Stimulated activated CD8-positive, alpha-beta memory T cell treated with anti-CD3 and anti-CD28 coated beads, Interleukin-7, amount 100 ng/mL, for 48 hours (primary cell): Measurements from ENCODE around the gene PDZD7.

Experiments used
- DNase-seq, 2 donors: peaks; one replicate each; pipeline ENCODE4 v3.0.0-alpha.2; 2020; ENCODE audit warnings: low read depth in 1 of 2; ENCODE audit errors: extremely low read depth in 1 of 2

The PDZD7 gene

DNA sequence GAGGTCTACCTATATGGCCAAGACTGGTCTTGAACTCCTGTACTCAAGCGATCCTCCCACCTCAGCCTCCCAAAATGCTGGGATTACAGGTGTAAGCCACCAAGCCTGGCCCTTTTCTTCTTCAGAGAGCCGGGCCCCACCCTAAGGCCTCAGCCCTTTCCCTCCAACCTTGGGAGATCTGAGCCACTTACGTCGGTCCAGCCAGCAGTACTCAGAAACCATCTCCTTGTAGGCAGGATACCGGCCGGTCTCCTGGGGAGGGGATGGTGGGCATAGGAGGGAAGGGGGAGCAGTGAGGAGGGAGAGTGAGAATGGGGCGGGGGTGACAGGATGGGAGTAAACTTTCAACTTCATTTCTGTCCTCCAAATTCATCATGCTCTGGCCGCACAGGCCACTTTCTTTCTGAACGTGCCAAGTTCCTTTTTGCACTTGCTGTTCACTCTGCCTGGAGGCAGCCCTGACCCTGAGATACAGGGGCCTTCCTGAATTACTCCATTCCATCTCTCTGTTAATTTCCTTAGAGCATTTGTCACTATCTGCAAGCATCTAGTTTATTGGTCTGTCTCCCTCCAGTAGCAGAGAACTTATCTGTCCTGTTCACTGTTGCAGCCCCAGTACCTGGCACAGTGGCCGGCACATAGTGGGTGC, 10.4 kb downstream of the PDZD7 start:
- DNase-seq, result no peak

DNA sequence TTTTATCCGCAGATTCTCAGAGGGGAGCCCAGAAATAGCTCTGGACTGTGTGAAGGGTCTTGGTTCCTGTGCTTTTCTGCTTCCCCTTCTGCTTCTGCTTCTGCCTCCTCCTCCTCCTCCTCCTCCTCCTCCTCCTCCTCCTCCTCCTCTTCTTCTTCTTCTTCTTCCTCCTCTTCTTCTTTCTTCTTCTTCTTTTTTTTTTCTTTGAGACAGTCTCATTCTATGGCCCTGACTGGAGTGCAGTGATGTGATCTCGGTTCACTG, 11.6 kb downstream of the PDZD7 start:
- DNase-seq, result no peak

DNA sequence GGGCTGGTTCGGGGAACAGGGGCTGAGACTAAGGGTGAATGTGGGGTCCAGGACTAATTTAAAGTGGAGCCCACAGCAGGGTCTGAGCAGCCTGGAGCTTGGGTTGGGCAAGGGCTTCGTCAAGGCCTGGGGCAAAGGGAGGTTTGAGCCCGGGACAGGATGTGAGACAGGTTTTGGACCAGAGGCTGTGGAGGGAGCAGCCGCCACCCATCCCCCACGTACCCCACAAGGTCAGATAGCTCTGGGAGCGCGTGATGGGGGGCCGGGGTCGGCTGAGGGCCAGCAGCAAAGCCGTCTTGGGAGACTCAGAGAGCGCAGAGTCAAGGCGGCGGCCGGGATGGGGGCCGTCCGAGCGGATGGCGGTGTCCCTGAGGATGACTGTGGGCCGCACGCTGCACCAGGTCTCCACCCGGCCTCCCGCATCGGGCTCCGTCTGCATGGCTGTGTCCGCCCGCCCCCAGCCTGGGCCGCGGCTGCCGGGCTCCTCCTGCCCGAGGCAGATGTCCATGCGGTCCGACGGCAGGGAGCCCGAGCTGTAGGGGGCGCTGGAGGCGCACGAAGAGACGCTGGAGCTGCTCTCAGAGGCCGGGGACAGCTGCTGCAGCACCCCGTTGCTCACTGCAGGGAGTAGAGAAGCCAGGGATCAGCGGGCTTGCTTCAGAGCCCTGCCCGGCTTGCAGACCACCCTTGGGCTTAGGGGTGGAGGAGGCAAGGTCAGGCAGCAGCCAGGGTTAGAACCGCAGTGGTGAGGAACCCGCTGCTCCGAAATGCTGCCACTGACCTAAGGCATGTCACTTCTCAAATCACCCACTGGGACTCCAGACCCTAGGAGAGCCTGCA, 12.1 kb downstream of the PDZD7 start:
- DNase-seq, result peak; percentile 56 to 67

DNA sequence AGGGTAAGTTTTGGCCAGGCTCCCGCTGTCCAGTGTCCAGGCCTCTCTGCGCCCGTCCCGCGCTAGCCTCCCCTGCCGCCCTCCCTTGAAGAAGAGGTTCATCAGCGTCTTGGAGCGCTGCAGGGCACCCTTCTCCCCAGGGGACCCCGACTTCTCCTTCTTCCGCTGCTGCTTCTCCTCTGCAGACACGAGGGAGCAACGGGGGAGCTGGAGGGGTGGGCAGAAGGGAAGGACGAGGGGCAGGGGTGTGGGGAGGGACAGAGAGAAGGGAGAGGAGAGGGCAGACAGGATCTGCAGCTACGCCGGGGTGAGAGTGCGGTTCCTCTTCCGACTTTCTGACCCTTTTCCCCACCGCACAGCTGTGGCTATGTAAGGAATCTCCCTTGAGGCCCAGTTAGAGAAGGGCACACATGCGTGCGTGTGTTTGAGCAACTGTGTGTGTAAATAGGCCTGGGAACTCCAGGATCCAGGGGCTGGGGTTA, 12.8 kb downstream of the PDZD7 start:
- no peak for DNase-seq

DNA sequence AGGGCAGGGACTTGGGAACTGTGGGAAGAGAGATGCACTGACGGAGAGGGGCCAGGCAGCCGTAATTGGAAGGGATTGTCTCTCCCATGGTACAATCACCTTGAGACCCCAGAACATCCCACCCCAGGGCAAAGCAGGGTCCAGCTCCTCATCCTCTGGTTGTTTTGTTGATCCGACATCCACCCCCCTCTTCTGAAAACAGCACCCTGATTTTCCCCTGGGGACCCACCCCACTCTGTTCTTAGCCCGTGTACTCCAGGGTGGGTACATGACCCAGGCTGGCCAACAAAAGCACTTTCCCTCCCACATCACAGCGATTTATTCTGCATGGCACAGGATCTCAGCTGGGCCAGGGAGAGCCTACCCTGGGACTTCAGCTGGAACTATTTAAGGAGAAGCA, 14.1 kb downstream of the PDZD7 start:
- DNase-seq, result no peak

DNA sequence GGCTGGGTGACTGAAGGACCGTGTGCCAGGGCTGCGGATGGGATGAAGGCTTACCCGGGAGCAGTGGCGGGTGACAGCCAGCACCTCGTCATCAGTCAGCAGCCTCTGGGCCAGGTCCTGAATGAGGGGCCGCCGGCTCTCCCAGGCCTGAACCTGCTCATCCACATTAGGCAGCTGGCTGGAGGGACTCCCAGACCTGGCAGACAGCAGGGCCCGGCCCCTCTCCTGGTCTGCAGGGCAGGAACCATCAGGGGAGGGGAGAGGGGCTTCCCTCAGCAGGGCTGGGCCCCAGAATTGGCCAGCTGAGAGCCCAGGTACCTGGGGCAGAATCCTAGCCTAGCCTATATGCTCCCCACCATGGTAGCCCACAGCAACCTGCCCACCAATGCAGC, 15.4 kb downstream of the PDZD7 start:
- no peak for DNase-seq

DNA sequence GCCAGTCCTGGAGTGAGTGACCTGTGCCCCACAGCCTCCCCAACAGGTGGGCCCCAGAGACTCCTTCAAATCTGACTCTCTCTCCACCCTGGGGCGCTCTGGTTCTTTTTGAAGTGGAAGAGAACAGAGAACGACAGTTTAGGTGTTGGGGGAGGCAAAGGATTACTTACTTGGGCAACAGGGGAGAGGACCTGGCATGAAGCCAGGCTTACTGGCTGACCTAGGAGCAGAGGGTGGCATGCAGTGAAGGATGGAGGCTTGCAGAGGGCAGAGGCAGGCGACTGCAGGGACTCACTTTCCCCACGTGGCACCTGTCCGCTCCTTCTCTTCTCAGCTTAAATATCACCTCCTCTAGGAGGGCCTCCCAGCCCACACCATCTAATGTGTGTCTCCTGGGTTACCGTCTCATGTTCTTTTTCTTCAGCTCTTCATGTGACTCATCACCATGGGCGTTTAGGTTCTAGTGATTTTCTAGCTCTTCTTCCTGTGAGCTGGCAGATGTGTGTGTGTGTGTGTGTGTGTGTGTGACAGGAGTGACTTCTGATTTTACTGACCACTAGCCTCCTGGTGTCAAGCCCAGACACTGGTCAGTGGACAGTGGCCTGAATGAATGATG, 15.9 kb downstream of the PDZD7 start:
- no peak for DNase-seq

DNA sequence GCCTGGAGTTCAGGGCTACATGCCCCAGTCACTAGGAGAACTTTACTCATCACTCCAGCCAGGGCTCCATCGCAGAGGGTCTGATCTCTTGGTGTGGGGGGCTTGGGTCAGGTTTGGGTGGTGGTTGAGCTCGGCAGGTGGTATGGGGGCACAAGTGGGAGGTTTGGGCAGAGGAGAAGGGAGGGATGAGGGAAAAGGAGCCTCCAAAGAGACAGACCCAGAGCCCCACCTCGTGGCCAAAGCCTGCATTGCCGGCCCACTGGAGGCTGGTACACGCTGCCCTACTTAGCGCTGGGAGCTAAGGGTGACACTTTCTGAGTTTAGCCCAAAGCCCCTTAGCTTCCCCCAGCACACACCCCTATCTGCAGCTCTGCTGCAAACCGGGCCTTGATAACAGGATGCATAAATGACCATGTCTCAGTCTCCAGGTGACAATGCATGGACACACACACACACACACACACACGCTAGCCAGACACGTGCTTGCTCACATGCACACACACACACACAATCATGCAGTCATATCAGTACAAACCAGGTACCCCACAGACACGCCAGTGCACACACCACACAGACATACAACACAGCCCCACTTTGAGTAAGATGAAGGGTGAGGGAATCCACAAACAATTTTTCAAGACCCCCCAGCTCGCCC, 16.6 kb downstream of the PDZD7 start:
- peak; percentile 39 to 59 for DNase-seq

DNA sequence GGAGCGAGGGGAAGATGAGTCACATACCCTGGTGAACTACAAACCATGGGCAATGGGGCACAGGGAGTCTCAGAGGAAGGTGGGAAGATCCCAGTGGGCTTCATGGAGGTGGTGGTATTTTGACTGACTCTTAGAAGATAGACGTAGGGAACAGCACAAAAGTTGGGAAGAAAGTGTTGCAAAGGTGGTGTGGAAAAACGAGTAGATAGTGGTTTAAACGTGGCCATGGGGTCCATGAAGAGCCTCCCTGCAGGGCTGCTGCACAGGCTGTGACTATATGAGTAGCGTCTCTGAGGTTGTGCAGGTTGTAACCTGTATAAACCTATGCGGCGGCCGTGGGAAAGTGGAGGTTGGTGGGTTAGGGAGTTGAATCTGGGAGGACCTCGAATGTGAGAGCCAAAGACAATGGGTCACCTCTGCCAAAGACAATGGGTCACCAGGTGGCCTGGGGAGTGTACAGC, 17.5 kb downstream of the PDZD7 start:
- DNase-seq, result no peak

DNA sequence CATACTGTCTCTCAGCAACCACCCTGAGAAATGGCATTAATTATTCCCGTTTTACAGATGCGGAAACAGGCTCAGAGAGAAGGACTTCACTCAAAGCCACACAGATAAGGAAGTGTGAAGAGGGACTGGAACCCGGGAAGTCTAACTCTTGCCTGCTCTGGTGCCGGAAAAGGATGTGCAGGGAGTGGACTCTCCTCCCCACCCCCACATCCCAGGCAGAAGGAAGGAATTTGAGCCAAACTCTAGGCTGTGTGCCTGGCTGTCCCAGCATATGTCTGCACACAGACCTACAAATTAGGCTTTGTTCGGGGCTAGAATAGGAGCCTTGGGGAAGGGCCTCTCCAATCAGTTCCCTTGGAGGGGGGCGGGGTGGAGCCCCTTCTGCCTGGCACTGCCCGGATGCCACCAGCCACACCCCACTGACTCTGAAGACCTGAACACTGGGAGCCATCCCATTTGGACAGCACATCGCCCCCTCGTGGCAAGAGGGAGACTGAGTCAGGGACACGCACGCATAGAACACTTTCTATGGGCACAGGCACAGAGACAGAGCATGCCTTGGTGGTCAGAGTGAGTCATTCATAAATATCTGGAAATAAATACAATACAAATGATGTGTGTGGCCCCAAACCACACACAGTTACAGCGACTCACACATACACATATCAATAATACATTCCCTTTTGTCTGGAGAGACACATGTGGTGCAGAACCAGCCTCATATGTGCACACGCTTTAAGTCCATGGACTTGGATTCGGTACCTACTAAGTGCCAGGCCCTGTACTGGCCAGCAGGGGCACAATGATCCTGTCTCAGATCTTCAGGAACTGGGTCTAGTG, 18.2 kb downstream of the PDZD7 start:
- DNase-seq, result peak; percentile 53 to 75

DNA sequence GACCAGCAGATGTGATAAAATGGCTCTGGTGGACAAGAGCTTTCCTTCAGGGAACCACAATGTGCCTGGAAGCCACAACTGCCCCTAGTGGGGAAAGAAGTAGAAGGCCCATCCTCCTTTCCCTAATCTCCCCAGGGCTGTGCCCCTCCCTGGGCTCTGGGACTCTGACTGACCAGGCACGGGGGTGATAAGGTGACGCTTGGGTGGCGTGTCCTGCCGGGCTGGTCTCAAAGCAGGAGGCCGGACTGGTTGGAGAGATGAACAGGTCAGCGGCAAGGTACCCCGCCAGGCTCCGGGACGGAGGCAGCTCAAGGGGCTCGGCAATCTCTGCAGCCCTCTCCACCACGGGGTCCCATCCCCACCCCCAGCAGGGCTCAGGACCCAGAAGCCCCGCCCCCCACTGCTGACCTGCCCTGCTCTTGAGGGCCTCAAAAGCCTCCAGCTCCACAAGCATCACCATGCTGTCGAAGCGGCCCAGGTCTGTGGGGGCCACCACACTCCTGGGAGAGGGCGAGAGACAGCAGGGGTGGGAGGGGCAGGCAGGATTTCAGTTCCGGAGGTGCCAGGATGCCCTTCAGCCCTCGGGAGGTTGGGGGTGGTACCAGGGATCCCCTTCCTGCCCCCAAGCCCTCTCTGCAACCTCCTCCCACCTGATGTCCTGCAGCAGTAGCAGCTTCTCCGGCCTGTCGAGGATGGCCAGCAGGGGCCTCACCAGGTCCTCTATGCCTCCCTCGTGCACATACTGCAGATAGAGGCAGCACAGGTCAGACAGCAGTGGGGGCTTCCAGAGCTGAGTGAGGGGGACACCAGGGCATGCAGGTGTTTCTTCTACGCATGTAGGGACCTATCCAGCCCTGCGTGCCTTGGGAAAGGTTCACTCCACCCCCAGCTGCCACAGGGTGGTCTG, 19.2 kb downstream of the PDZD7 start:
- DNase-seq, result no peak

DNA sequence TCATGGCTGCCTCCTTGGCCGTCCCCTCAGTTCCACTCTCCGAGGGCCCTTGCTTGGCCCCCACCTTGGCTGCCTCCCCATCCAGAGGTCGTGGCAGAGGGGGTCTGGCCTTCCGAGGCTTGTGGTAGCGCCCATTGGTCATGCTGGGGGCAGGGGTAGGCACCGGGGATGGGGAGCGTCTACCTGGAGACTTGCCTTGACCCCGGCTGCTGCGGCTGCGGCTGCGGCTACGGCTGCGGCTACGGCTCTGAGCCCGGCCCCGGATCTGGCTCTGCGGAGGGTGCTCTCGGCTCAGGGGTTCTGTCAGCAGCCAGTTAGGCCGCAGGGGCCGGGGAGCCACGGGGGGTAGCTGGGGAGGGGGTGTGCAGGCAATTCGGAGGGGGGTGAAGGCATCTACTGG, 20.6 kb downstream of the PDZD7 start:
- no peak for DNase-seq

DNA sequence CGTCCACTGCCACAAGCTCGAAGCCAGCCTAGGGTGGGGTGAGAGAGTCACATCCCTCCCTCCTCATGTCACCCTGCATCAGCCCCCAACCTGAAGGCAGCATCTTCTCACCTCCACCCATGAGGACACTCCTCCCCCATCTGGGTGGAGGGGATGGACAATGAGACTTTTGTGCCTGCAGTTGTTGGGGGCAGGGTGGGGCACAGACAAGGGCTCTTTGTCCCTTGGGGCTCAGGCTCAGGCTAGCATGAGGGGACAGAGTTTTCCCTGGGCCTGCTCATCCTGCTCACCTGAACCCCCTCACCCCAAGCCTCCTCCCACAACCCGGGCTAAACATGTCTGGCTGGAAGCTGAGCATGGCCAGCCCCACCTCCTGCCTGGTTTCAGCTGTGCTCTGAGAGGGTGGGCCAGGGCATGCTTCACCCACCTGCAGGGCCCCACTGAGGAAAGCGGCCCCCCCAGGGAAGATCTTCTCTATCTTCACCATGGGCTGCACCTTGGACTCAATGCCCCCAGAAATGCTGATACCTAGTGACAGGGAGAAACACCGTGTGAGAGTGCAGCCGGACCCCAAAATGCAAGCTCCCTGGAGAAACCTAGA, 22.0 kb downstream of the PDZD7 start:
- no peak for DNase-seq

DNA sequence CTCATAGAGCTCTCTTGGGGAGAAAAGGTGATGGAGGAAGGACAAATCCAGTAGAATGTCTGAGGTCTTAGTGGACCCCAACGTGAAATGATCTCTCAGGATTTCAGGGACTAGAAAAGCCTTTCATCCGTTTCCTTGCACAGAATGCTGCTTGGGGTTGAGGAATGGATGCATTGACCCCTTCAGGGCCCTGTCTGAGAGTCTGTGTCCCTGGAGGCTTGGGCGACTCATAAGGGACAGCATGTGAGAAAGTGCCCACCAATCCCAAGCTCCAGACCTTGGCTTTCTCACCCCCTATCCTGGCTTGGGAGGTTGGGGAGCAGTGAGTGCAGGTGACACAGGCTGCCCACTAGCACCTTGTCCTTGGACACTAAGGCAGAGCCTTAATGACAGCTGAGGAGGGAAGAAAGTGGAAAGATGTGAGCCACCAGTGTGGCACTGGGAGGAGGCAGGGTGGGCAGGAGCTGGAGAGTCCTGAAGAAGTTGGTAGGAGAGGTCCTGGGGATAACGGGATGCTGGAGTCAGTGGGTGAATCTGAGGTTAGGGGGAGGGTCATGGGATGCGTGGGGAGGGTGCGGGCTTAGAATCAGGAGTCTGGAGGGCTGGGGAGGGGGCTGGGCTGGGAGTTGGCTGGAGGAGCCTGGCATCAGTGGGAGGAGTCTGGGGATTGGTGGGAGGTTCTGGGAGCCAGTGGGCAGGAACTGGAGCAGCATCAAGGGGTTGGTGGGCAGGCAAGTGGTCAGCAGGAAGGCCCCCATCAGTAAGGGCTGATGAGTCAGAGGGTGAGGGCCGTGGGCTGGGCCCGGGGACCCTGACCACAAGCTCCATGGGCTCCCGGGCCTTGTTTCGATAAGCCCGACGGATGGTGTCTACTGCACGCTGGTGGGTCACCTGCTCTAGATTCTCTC, 22.8 kb downstream of the PDZD7 start:
- no peak for DNase-seq

DNA sequence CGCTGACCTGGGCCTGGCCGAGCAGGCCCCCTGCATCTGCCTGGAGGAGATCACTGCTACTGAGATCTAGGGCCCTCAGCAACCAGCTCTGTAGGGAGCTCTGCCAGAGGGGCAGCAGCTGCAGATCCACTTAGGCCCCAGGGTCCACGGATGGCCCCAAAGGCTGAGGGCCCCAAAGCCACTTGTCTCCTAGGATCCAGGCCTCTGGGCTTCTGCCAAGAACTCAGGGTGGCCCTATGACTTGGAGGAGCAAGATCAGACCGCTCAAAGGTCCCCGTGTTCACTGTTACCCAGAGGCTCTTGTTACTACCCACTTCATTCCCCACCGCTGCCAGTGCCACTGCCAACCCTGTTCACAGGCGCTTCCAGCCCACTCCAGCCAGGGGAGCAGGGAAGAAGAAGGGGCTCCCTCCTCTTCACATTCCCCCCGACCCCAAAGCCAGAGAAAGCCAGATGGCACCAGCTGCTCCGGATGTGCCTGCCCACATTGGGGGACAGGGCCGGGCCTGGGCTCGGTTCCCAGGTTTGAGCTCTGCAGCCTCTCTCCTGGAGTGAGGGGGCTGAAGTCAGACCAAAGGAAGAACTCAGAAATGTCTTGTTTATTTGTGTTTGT, 23.7 kb downstream of the PDZD7 start:
- no peak for DNase-seq

DNA sequence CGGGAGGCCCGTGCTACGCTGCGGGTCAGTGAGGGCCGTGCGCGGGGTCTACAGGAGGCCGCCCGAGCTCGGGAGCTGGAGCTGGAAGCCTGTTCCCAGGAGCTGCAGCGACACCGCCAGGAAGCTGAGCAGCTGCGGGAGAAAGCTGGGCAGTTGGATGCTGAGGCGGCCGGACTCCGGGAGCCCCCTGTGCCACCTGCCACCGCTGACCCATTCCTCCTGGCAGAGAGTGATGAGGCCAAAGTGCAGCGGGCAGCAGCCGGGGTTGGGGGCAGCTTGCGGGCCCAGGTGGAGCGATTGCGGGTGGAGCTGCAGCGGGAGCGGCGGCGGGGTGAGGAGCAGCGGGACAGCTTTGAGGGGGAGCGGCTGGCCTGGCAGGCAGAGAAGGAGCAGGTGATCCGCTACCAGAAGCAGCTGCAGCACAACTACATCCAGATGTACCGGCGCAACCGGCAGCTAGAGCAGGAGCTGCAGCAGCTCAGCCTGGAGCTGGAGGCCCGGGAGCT, 24.3 kb downstream of the PDZD7 start:
- no peak for DNase-seq

DNA sequence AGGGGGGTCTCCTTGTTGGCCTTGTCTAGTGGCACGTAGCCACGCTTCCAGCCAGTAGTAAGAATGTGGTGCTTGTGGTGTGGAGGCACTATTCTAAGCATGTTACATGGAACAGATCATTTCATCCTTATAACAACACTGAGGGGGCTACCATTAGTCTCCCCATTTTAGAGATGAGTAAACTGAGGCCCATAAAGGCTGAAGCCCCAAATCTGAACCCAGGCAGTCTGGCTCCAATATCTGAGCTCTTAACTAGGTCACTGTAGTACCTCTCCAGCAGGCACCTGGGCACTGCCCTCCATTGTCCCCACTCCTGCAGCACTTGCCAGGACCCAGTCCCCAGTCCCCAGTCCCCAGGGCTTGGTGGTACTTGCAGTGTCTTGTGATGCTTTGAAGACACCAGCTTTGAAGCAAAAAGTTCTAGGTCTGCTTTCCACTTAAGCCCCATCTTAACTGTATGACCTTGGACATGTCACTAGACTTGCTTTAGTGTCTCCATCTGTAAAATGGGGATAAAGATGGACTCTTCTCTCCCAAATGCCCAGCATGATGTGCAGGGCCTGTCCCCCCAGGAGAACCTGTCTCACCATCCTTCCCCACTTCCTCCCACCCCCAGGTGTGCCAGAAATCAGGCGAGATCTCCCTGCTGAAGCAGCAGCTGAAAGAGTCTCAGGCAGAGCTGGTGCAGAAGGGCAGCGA, 24.9 kb downstream of the PDZD7 start:
- DNase-seq, result no peak
